Choroid plexus epithelial cell (primary cell): ENCODE data around the gene BNIP2.

ENCODE experiments used
- DNase-seq: peaks from one replicate; pipeline ENCODE4 v3.0.0-alpha.2; 2010; ENCODE audit warnings: low read depth
- H3K4me3 ChIP-seq: 2 replicates; pipeline ENCODE4 v1.5.1; 2011; ENCODE audit warnings: low read depth, mild to moderate bottlenecking, control low read depth, low read length, moderate library complexity
- CTCF ChIP-seq: conservative IDR thresholded peaks from 2 replicates; pipeline ENCODE4 v1.5.1; 2011; ENCODE audit warnings: low read depth, mild to moderate bottlenecking, control low read depth, inconsistent platforms, low read length, moderate library complexity

The BNIP2 gene

GRCh38 chr15:59688782-59689625 lies at the start of gene BNIP2:
TSS of gene BNIP2 (minus strand) at chr15:59689320. CDS start at chr15:59682457, 6,863 bp downstream.
- TF ChIP-seq CTCF = peak; percentile 29

GRCh38 chr15:59738676-59739075 lies 49.6 kb upstream of the BNIP2 start:
- TF ChIP-seq CTCF = no peak
- no peak for DNase-seq
- H3K4me3 ChIP-seq = no peak overlapping the region

More at GRCh38 chr15:59688782-59689625, at the start of gene BNIP2:
- DNase-seq = peak; percentile 99
- H3K4me3 ChIP-seq = peak within 1 kb of the TSS; percentile 82

- H3K4me3 ChIP-seq = no peak overlapping the region
- TF ChIP-seq CTCF = no peak
- no peak for DNase-seq
These were observed 47.1 kb upstream of the BNIP2 start for GRCh38 chr15:59736181-59736580.

GRCh38 chr15:59725151-59725486 lies 36.0 kb upstream of the BNIP2 start:
- TF ChIP-seq CTCF = no peak
- no peak for DNase-seq
- no peak overlapping the region for H3K4me3 ChIP-seq

GRCh38 chr15:59723687-59724346 lies 34.7 kb upstream of the BNIP2 start:
- DNase-seq = no peak
- no peak for TF ChIP-seq CTCF
- H3K4me3 ChIP-seq = no peak overlapping the region

- H3K4me3 ChIP-seq = no peak overlapping the region
- TF ChIP-seq CTCF = no peak
- DNase-seq = no peak
These were observed 33.4 kb upstream of the BNIP2 start for GRCh38 chr15:59722476-59722875.
